Neural cell (in vitro differentiated cells): ENCODE measurements around the gene IFT81. TPM values are rescaled to one million over a fixed set of nuclear protein-coding genes. Genes with fewer than 3 reads are reported as not detected.

Experiments used
- H2AFZ ChIP-seq: fragments of 200-600, 300-800 bp; sonication (generic), shearing (Covaris generic); 2 replicates; pipeline ENCODE4 v1.6.0; 2014; ENCODE audit warnings: low read depth, mild to moderate bottlenecking, antibody characterized with exemption, low read length, moderate library complexity
- H3F3A ChIP-seq: fragments of 200-600 bp; shearing (Covaris generic); 2 replicates; pipeline ENCODE4 v1.6.1; 2016; ENCODE audit warnings: mild to moderate bottlenecking, moderate library complexity, mixed read lengths, antibody characterized with exemption, low read length; ENCODE audit not compliant: insufficient read depth, poor library complexity, severe bottlenecking
- H3K27ac ChIP-seq: fragments of 200-600, 300-800 bp; sonication (generic), shearing (Covaris generic); 2 replicates; pipeline ENCODE4 v1.5.1; 2014; ENCODE audit warnings: mild to moderate bottlenecking, low read length, moderate library complexity
- H3K27me3 ChIP-seq: fragments of 300-800, 200-600 bp; sonication (generic), shearing (Covaris generic); 2 replicates; pipeline ENCODE4 v1.6.0; 2014; ENCODE audit warnings: mild to moderate bottlenecking, low read depth, low read length, moderate library complexity; ENCODE audit not compliant: insufficient read depth
- H3K36me3 ChIP-seq: fragments of 300-800, 200-600 bp; sonication (generic), shearing (Covaris generic); 2 replicates; pipeline ENCODE4 v1.5.1; 2014; ENCODE audit warnings: mild to moderate bottlenecking, antibody characterized with exemption, low read length, moderate library complexity; ENCODE audit not compliant: insufficient read depth
- H3K4me2 ChIP-seq: fragments of 300-800, 200-600 bp; sonication (generic), shearing (Covaris generic); 2 replicates; pipeline ENCODE4 v1.6.0; 2014; ENCODE audit warnings: mild to moderate bottlenecking, low read length
- H3K4me3 ChIP-seq: fragments of 300-800, 200-600 bp; sonication (generic), shearing (Covaris generic); 2 replicates; pipeline ENCODE4 v1.5.1; 2014; ENCODE audit warnings: mild to moderate bottlenecking, low read length, moderate library complexity
- H3K79me2 ChIP-seq: fragments of 200-600 bp; shearing (Covaris generic); replicated peaks from 2 replicates; pipeline ENCODE4 v1.6.0; 2014; ENCODE audit warnings: mild to moderate bottlenecking, low read length, moderate library complexity; ENCODE audit not compliant: insufficient read depth
- H3K9ac ChIP-seq: fragments of 300-800, 200-600 bp; sonication (generic), shearing (Covaris generic); 2 replicates; pipeline ENCODE4 v1.6.1; 2016; ENCODE audit warnings: mild to moderate bottlenecking, low read length, mixed read lengths
- H3K9me2 ChIP-seq: fragments of 200-600 bp; shearing (Covaris generic); 2 replicates; pipeline ENCODE4 v1.6.1; 2016; ENCODE audit warnings: mild to moderate bottlenecking, low read length, mixed read lengths; ENCODE audit not compliant: insufficient read depth
- H3K9me3 ChIP-seq: fragments of 200-600, 300-800 bp; sonication (generic), shearing (Covaris generic); 2 replicates; pipeline ENCODE4 v1.6.1; 2016; ENCODE audit warnings: mild to moderate bottlenecking, mixed run types, low read length, moderate library complexity, mixed read lengths
- H4K20me1 ChIP-seq: fragments of 200-600 bp; shearing (Covaris generic); 2 replicates; pipeline ENCODE4 v1.6.1; 2016; ENCODE audit warnings: mild to moderate bottlenecking, mixed run types; ENCODE audit not compliant: insufficient read depth
- EP300 ChIP-seq: fragments of 450-650 bp; conservative IDR thresholded peaks from 2 replicates; pipeline ENCODE4 v1.6.1; 2014; ENCODE audit warnings: antibody characterized with exemption, mild to moderate bottlenecking, moderate library complexity; ENCODE audit not compliant: poor library complexity, severe bottlenecking
- EZH2 ChIP-seq: fragments of 200-600, 300-800 bp; shearing (Covaris generic), sonication (generic); IDR thresholded peaks from 2 replicates; pipeline ENCODE4 v1.6.1; 2014; ENCODE audit warnings: antibody characterized with exemption, low read length, borderline replicate concordance, mild to moderate bottlenecking; ENCODE audit not compliant: insufficient read depth, poor library complexity, severe bottlenecking
- MXI1 ChIP-seq: fragments of 450-650 bp; conservative IDR thresholded peaks from 2 replicates; pipeline ENCODE4 v1.6.1; 2014; ENCODE audit warnings: antibody characterized with exemption, mild to moderate bottlenecking; ENCODE audit not compliant: poor library complexity, severe bottlenecking
- POLR2AphosphoS5 ChIP-seq: IDR thresholded peaks from 2 replicates; pipeline ENCODE4 v1.6.1; 2012
- RAD21 ChIP-seq: fragments of 450-650 bp; conservative IDR thresholded peaks from 2 replicates; pipeline ENCODE4 v1.6.1; 2014; ENCODE audit warnings: antibody characterized with exemption, mild to moderate bottlenecking, moderate library complexity
- SMC3 ChIP-seq: fragments of 450-650 bp; conservative IDR thresholded peaks from 2 replicates; pipeline ENCODE4 v1.6.1; 2014; ENCODE audit warnings: antibody characterized with exemption, mild to moderate bottlenecking, moderate library complexity; ENCODE audit not compliant: poor library complexity
- TAF1 ChIP-seq: IDR thresholded peaks from 2 replicates; pipeline ENCODE4 v1.6.1; 2012; ENCODE audit warnings: low read depth
- polyA plus RNA-seq: library from polyadenylated mRNA; depleted of rRNA; stranded (reverse); fragments of >200 nt; gene quantifications from 2 replicates; pipeline ENCODE4 v1.2.3, GENCODE V29; 2014
- TF ChIP-seq, protein P1 (sequence below): IDR thresholded peaks from 2 replicates; pipeline ENCODE4 v1.6.1; 2012; ENCODE audit warnings: borderline replicate concordance
- TF ChIP-seq, protein P2 (sequence below): fragments of 450-650 bp; IDR thresholded peaks from 2 replicates; pipeline ENCODE4 v1.5.1; 2014; ENCODE audit warnings: antibody characterized with exemption, mild to moderate bottlenecking, moderate library complexity; ENCODE audit not compliant: poor library complexity, severe bottlenecking

The IFT81 gene
- polyA plus RNA-seq, 1 donor from 2014 or later: 120 TPM

DNA sequence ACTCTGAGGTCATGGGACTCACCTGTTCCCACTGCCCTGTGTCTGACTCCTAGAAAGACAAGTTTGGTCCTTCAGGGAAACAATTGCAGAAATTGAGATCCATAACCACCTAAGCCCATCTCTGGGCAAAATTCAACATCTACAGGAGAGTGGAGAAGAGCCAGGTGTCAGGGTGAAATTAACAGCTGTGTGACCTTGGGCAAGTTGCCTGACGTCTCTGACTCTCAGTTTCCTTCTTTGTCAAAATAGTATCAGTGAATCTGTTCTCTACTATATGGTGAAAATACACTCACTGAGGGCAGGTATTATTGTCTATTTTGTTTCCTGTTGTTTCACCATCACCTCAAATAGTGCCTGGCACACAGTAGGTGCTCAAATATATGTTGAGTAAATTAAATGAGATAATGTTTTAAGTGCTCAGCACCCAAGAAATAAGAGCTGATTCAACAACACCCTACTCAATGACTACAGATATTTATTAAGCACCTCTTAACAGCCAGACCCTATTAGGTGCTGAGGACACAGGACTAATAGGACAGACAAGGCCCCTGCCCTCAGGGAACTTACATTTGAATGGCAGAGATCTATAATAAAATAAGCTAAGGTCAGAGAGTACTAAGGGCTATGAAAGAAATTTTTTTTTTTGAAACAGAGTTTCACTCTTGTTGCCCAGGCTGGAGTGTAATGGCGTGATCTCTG lies 14.2 kb upstream of the IFT81 start:
- TF ChIP-seq POLR2AphosphoS5 (no peak), RAD21 (no peak), EP300 (no peak), EZH2 (no peak), TAF1 (no peak), MXI1 (no peak), SMC3 (no peak)
- TF ChIP-seq, protein P1, sequence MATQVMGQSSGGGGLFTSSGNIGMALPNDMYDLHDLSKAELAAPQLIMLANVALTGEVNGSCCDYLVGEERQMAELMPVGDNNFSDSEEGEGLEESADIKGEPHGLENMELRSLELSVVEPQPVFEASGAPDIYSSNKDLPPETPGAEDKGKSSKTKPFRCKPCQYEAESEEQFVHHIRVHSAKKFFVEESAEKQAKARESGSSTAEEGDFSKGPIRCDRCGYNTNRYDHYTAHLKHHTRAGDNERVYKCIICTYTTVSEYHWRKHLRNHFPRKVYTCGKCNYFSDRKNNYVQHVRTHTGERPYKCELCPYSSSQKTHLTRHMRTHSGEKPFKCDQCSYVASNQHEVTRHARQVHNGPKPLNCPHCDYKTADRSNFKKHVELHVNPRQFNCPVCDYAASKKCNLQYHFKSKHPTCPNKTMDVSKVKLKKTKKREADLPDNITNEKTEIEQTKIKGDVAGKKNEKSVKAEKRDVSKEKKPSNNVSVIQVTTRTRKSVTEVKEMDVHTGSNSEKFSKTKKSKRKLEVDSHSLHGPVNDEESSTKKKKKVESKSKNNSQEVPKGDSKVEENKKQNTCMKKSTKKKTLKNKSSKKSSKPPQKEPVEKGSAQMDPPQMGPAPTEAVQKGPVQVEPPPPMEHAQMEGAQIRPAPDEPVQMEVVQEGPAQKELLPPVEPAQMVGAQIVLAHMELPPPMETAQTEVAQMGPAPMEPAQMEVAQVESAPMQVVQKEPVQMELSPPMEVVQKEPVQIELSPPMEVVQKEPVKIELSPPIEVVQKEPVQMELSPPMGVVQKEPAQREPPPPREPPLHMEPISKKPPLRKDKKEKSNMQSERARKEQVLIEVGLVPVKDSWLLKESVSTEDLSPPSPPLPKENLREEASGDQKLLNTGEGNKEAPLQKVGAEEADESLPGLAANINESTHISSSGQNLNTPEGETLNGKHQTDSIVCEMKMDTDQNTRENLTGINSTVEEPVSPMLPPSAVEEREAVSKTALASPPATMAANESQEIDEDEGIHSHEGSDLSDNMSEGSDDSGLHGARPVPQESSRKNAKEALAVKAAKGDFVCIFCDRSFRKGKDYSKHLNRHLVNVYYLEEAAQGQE: no peak
- TF ChIP-seq, protein P2, sequence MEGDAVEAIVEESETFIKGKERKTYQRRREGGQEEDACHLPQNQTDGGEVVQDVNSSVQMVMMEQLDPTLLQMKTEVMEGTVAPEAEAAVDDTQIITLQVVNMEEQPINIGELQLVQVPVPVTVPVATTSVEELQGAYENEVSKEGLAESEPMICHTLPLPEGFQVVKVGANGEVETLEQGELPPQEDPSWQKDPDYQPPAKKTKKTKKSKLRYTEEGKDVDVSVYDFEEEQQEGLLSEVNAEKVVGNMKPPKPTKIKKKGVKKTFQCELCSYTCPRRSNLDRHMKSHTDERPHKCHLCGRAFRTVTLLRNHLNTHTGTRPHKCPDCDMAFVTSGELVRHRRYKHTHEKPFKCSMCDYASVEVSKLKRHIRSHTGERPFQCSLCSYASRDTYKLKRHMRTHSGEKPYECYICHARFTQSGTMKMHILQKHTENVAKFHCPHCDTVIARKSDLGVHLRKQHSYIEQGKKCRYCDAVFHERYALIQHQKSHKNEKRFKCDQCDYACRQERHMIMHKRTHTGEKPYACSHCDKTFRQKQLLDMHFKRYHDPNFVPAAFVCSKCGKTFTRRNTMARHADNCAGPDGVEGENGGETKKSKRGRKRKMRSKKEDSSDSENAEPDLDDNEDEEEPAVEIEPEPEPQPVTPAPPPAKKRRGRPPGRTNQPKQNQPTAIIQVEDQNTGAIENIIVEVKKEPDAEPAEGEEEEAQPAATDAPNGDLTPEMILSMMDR: no peak
- Histone ChIP-seq H3K9me2 (no peaks in the 10 kb centered on the region), H3K4me2 (no peak overlapping the region), H3K36me3 (no peaks in the 10 kb centered on the region), H3K9ac (no peak overlapping the region), H3F3A (no peaks in the 10 kb centered on the region), H3K9me3 (no peaks in the 10 kb centered on the region), H3K27ac (no peak overlapping the region), H2AFZ (no peak overlapping the region), H3K4me3 (no peak overlapping the region), H4K20me1 (no peaks in the 10 kb centered on the region), H3K27me3 (no peaks in the 10 kb centered on the region), H3K79me2 (no peaks in the 10 kb centered on the region)

DNA sequence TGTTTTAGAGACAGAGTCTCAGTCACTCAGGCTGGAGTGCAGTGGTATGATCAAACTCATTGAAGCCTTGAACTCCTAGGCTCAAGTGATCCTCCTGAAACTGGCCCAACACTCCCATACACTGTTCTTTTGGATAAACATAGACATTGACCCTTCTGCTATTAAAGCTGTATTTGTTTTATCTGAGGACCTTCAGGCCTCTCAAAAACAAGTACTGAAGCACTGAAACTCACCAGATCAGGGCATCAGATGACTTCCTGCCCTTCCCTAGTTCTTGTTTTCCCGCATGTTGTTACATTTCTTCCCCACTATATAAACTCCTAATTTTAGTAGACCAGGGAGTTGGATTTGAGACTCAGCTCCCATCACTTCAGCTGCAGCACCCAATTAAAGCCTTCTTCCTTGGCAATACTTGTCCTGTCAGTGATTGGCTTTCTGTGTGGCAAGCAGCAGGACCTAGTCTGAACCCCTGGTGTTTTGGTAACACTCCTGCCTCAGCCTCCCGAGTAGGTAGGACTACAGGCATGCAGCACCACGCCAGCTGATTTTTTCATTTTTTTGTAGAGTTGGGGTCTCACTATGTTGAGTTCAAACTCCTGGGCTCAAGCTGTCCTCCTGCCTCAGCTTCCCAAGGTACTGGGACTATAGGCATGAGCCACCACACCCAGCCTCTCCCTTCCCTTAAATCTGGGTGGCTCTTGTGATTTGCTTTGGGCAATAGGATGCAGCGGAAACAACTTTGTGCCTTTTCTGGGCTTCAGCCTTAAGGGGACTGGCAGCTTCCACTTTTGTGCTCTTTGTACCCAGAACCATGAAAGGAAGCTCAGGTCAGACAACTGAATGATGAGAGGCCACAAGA lies 12.5 kb upstream of the IFT81 start:
- H4K20me1 ChIP-seq: no peaks in the 10 kb centered on the region
- H3K36me3 ChIP-seq: no peaks in the 10 kb centered on the region
- H3K9ac ChIP-seq: no peak overlapping the region
- H3K79me2 ChIP-seq: no peaks in the 10 kb centered on the region
- H3F3A ChIP-seq: no peaks in the 10 kb centered on the region
- no peak overlapping the region for H3K27ac ChIP-seq
- H3K27me3 ChIP-seq: no peaks in the 10 kb centered on the region
- TF ChIP-seq EP300: no peak
- TF ChIP-seq TAF1: no peak
- TF ChIP-seq, protein P2: no peak
- TF ChIP-seq EZH2: no peak
- no peak for TF ChIP-seq MXI1
- TF ChIP-seq, protein P1: no peak
- TF ChIP-seq RAD21: no peak
- TF ChIP-seq POLR2AphosphoS5: no peak
- TF ChIP-seq SMC3: no peak
- no peaks in the 10 kb centered on the region for H3K9me2 ChIP-seq
- no peak overlapping the region for H3K4me2 ChIP-seq
- no peak overlapping the region for H2AFZ ChIP-seq
- no peaks in the 10 kb centered on the region for H3K9me3 ChIP-seq
- no peak overlapping the region for H3K4me3 ChIP-seq
